Measurements from ENCODE around the gene METAP1D. TPM values are rescaled to one million over a fixed set of nuclear protein-coding genes. Genes with fewer than 3 reads are reported as not detected.

METAP1D gene
- polyA plus RNA-seq (2013, experiment 1 of 2), result 6.1 TPM
- polyA plus RNA-seq (2013, experiment 2 of 2), result 6.3 TPM

DNA sequence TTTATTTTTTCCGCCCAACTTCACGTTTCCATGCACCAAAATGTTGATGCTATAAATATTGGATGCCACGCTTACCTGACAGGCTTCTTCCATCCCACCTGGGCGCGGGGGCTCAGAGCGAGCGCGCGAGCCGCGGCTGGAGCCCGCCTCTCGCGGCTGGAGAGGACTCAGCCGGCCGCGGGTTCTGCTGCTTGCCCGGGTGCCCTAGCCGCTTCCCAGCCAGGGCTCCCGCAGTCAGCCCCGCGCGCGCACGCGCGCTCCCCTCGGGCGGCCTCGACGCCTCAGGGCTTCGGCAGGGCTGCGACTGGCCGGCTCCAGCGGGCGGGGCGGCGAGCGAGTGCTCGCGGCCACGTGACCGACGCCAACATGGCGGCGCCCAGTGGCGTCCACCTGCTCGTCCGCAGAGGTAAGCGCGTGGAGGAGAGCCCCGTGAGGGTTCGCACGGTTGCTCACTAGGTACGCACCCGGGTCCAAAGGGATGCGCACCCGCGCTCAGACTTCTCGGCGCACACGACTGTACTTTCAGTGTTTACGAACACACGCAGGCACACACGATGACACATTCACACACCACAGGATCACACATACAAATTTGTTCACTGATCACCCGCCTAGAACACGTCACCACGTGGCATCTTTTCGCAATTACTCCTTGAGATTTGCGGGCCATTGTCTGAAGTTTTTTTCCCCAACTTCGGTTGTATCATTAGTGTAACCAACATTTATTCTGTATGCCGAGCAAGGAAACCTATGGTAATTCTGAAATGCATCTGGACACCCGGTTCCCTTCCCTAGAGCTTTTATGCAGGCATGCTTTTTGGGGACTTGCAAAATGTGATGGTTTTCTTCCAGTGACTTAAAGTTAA lies at the start of gene METAP1D:
TSS of gene METAP1D (plus strand) at position 350 of the 866 bp plus-strand sequence. CDS start at position 367, 17 bp downstream.
- Histone ChIP-seq H3K9me3 (ENCODE audit: control insufficient read depth, low read length) (no peaks in the 10 kb centered on the region), H3K27ac (ENCODE audit: low read depth, low read length, severe bottlenecking) (peak within 1 kb of the TSS; percentile 16), H3K4me1 (ENCODE audit: control insufficient read depth, insufficient read depth, low read length, poor library complexity, severe bottlenecking) (no peaks in the 10 kb centered on the region), H3K36me3 (ENCODE audit: control insufficient read depth, insufficient read depth, low read length) (no peaks in the 10 kb centered on the region), H3K4me3 (ENCODE audit: extremely low read depth, insufficient read depth, low read length, poor library complexity, severe bottlenecking) (peak within 1 kb of the TSS; percentile 52)
- WGBS, 2 experiments (ENCODE audit: insufficient coverage in 2 of 2), result 0% methylated on average over 61 to 63 of the region's 73 CpGs

DNA sequence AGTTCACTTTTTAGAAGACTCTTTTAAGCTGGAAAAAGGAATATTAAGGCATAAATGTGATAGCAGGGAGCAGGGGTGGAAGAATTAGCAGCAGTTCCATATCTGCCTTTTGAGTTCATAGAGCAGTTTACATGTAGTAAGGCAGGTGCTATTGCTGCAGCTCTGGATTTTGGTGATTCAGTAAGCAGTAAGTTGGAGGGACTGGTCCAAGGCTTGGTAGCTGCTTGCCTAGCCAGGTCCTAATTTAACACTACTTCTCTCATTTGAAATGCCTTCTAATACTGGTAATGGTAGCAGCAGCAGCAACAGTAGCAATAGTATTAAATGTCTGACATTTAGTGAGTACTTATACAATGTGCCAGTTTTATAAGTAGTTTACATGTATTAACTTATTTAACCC lies 47.5 kb upstream of the METAP1D start:
- Histone ChIP-seq H3K4me1 (ENCODE audit: control insufficient read depth, insufficient read depth, low read length, poor library complexity, severe bottlenecking) (peaks cover 7% of the 10 kb centered on the region), H3K4me3 (ENCODE audit: extremely low read depth, insufficient read depth, low read length, poor library complexity, severe bottlenecking) (no peak overlapping the region), H3K9me3 (ENCODE audit: control insufficient read depth, low read length) (no peaks in the 10 kb centered on the region), H3K27ac (ENCODE audit: low read depth, low read length, severe bottlenecking) (no peak overlapping the region), H3K36me3 (ENCODE audit: control insufficient read depth, insufficient read depth, low read length) (peaks cover 39% of the 10 kb centered on the region)

DNA sequence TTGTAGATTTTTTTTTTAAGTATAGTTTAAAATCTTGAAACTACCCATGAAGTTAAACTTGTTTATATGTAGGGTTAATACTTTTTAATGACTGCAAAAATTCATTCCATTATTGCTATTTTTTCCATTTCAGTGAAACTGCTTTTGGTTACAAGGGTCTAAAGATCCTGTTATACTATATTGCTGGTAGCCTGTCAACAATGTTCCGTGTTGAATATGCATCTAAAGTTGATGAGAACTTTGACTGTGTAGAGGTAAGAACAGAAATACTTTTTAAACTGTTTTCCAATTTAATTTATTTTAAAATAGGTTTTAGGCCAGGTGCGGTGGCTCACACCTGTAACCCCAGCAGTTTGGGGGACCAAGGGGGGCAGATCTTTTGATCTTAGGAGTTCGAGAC lies 47.0 kb upstream of the METAP1D start:
- Histone ChIP-seq H3K4me3 (ENCODE audit: extremely low read depth, insufficient read depth, low read length, poor library complexity, severe bottlenecking) (no peak overlapping the region), H3K36me3 (ENCODE audit: control insufficient read depth, insufficient read depth, low read length) (peaks cover 34% of the 10 kb centered on the region), H3K9me3 (ENCODE audit: control insufficient read depth, low read length) (no peaks in the 10 kb centered on the region), H3K4me1 (ENCODE audit: control insufficient read depth, insufficient read depth, low read length, poor library complexity, severe bottlenecking) (peaks cover 7% of the 10 kb centered on the region), H3K27ac (ENCODE audit: low read depth, low read length, severe bottlenecking) (no peak overlapping the region)
- WGBS, 2 experiments (ENCODE audit: insufficient coverage in 2 of 2), result 100% methylated on average over 1 of the region's 3 CpGs; no CpG with 5 or more reads in 1 of the 2 experiments

DNA sequence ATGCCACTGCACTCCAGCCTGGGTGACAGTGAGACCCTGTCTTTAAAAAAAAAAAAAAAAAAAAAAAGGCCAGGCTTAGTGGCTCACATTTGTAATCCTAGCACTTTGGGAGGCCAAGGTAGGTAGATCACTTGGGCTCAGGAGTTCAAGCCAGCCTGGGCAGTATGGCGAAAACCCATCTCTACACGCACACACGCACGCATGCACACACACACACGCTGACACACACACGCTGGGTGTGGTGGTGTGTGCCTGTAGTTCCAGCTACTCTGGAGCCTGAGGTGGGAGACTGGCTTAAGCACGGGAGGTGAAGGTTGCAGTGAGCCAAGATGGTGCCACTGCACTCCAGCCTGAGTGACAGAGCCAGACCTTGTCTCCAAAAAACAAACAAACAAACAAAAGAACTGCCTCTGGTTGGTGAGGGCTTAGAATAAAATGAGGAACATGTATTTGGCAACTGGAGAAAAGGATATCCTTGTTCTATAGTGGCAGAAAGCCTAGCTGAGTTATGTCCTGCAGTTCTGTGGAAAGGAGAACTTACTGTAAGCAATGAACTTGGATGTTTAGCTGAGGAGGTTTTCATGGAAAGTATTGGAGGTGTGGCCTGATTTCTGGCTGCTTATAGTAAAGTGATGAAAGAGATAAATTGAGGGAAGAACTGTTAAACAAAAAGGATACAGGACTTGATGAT lies 43.5 kb upstream of the METAP1D start:
- Histone ChIP-seq H3K27ac (ENCODE audit: low read depth, low read length, severe bottlenecking) (peak overlapping the region; percentile 23), H3K4me3 (ENCODE audit: extremely low read depth, insufficient read depth, low read length, poor library complexity, severe bottlenecking) (no peak overlapping the region), H3K4me1 (ENCODE audit: control insufficient read depth, insufficient read depth, low read length, poor library complexity, severe bottlenecking) (peaks cover 7% of the 10 kb centered on the region), H3K36me3 (ENCODE audit: control insufficient read depth, insufficient read depth, low read length) (peaks cover 18% of the 10 kb centered on the region), H3K9me3 (ENCODE audit: control insufficient read depth, low read length) (no peaks in the 10 kb centered on the region)
- 92 to 97% methylated on average over 4 to 5 of the region's 7 CpGs for WGBS, 2 experiments (ENCODE audit: insufficient coverage in 2 of 2)

- peak overlapping the region; percentile 23 for H3K27ac ChIP-seq (ENCODE audit: low read depth, low read length, severe bottlenecking)
- no peak overlapping the region for H3K4me3 ChIP-seq (ENCODE audit: extremely low read depth, insufficient read depth, low read length, poor library complexity, severe bottlenecking)
- 89 to 100% methylated on average over 2 of the region's 2 CpGs for WGBS, 2 experiments (ENCODE audit: insufficient coverage in 2 of 2)
- H3K36me3 ChIP-seq (ENCODE audit: control insufficient read depth, insufficient read depth, low read length), result peaks cover 18% of the 10 kb centered on the region
- no peaks in the 10 kb centered on the region for H3K9me3 ChIP-seq (ENCODE audit: control insufficient read depth, low read length)
- H3K4me1 ChIP-seq (ENCODE audit: control insufficient read depth, insufficient read depth, low read length, poor library complexity, severe bottlenecking), result peaks cover 7% of the 10 kb centered on the region
These were observed 42.7 kb upstream of the METAP1D start for GRCh38 chr2:171957061-171957460.

DNA sequence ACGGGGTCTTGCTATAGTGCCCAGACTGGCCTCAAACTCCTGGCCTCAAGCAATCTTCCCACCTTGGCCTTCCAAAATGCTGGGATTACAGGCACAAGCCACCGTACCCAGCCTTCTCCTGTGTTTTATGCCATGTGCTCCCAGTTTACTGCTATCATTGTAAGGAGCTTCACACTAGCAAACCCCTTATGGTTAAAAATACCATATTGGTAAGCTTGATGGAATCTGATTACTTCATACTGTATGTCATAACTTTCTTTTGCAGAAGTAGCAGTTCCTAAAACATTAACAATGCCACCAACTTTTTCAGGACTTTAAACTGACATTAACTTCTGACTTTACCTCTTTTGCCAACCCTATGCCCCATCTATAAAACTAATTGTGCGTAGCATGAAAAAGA lies 41.3 kb upstream of the METAP1D start:
- no peak overlapping the region for H3K27ac ChIP-seq (ENCODE audit: low read depth, low read length, severe bottlenecking)
- H3K36me3 ChIP-seq (ENCODE audit: control insufficient read depth, insufficient read depth, low read length), result peaks cover 13% of the 10 kb centered on the region
- H3K4me1 ChIP-seq (ENCODE audit: control insufficient read depth, insufficient read depth, low read length, poor library complexity, severe bottlenecking), result peaks cover 7% of the 10 kb centered on the region
- WGBS, 2 experiments (ENCODE audit: insufficient coverage in 2 of 2), result 100% methylated on average over 1 to 2 of the region's 3 CpGs
- no peaks in the 10 kb centered on the region for H3K9me3 ChIP-seq (ENCODE audit: control insufficient read depth, low read length)
- no peak overlapping the region for H3K4me3 ChIP-seq (ENCODE audit: extremely low read depth, insufficient read depth, low read length, poor library complexity, severe bottlenecking)

DNA sequence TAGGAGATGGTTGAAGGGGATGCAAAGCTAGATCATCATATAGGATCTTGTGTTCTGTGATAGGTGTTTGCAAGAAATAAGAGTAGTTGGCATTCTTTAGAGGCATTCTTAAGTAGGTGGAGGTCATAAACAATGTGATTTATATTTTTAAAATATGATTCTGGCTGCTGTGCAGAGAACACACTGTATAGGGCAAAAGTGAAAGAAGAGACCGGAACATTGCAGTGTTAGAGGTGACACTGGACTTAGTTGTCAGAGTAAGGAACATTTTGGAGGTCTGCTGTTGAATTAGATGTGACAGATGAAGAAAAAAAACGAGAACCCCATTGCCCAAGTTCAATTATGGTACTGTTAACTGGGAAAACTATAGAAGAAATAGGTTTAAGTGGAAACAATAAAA lies 39.8 kb upstream of the METAP1D start:
- Histone ChIP-seq H3K27ac (ENCODE audit: low read depth, low read length, severe bottlenecking) (no peak overlapping the region), H3K4me1 (ENCODE audit: control insufficient read depth, insufficient read depth, low read length, poor library complexity, severe bottlenecking) (peaks cover 7% of the 10 kb centered on the region), H3K4me3 (ENCODE audit: extremely low read depth, insufficient read depth, low read length, poor library complexity, severe bottlenecking) (no peak overlapping the region), H3K36me3 (ENCODE audit: control insufficient read depth, insufficient read depth, low read length) (peaks cover 9% of the 10 kb centered on the region), H3K9me3 (ENCODE audit: control insufficient read depth, low read length) (no peaks in the 10 kb centered on the region)
- 100% methylated on average over 1 of the region's 2 CpGs for WGBS, 2 experiments (ENCODE audit: insufficient coverage in 2 of 2)

DNA sequence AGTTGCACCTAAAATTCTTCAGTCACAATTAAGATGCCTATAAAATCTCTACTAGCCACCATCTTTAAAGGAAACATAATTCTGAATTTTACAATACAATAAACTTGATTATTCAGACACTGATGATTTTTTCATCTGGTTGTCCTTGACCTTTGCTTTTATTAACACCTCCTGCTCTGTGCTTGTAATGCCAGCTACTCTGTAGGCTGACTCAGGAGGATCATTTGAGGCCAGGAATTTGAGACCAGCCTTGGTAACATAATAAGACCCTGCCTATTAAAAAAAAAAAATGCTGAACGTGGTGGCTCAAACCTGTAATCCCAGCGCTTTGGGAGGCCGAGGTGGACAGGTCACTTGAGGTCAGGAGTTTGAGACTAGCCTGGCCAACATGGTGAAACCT lies 39.2 kb upstream of the METAP1D start:
- Histone ChIP-seq H3K9me3 (ENCODE audit: control insufficient read depth, low read length) (no peaks in the 10 kb centered on the region), H3K4me1 (ENCODE audit: control insufficient read depth, insufficient read depth, low read length, poor library complexity, severe bottlenecking) (peaks cover 7% of the 10 kb centered on the region), H3K36me3 (ENCODE audit: control insufficient read depth, insufficient read depth, low read length) (peaks cover 5% of the 10 kb centered on the region), H3K4me3 (ENCODE audit: extremely low read depth, insufficient read depth, low read length, poor library complexity, severe bottlenecking) (no peak overlapping the region), H3K27ac (ENCODE audit: low read depth, low read length, severe bottlenecking) (no peak overlapping the region)
- 90 to 100% methylated on average over 2 to 3 of the region's 3 CpGs for WGBS, 2 experiments (ENCODE audit: insufficient coverage in 2 of 2)

GRCh38 chr2:171963198-171963597 lies 36.6 kb upstream of the METAP1D start:
- H3K36me3 ChIP-seq (ENCODE audit: control insufficient read depth, insufficient read depth, low read length), result peaks cover 10% of the 10 kb centered on the region
- H3K4me3 ChIP-seq (ENCODE audit: extremely low read depth, insufficient read depth, low read length, poor library complexity, severe bottlenecking), result no peak overlapping the region
- H3K4me1 ChIP-seq (ENCODE audit: control insufficient read depth, insufficient read depth, low read length, poor library complexity, severe bottlenecking), result no peaks in the 10 kb centered on the region
- WGBS, 2 experiments (ENCODE audit: insufficient coverage in 2 of 2), result 89 to 90% methylated on average over 1 of the region's 2 CpGs
- no peak overlapping the region for H3K27ac ChIP-seq (ENCODE audit: low read depth, low read length, severe bottlenecking)
- H3K9me3 ChIP-seq (ENCODE audit: control insufficient read depth, low read length), result no peaks in the 10 kb centered on the region

DNA sequence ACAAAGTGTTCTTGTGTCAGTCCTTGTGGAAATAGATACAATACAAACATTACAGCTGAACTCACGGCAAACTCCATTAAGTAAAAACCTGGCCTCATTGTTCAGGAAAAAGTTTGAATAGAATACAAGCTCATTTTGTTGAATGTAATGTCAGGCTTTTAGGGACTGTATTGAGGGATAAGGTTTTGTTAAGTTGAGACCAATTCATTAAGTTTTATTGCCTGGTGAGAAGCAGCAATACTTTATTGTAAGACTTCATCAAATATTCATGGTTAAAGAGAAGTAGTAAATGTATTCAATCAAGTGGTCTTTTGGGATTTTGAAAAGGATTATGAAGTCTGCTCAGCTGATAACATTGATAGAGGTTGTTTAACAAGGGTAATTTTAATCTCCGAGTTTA lies 35.4 kb upstream of the METAP1D start:
- Histone ChIP-seq H3K4me3 (ENCODE audit: extremely low read depth, insufficient read depth, low read length, poor library complexity, severe bottlenecking) (no peak overlapping the region), H3K4me1 (ENCODE audit: control insufficient read depth, insufficient read depth, low read length, poor library complexity, severe bottlenecking) (no peaks in the 10 kb centered on the region), H3K36me3 (ENCODE audit: control insufficient read depth, insufficient read depth, low read length) (peaks cover 16% of the 10 kb centered on the region), H3K27ac (ENCODE audit: low read depth, low read length, severe bottlenecking) (no peak overlapping the region), H3K9me3 (ENCODE audit: control insufficient read depth, low read length) (no peaks in the 10 kb centered on the region)
- WGBS, 2 experiments (ENCODE audit: insufficient coverage in 2 of 2), result no CpG with 5 or more reads among the region's 2 CpGs

GRCh38 chr2:171965238-171965637 lies 34.5 kb upstream of the METAP1D start:
- no peak overlapping the region for H3K27ac ChIP-seq (ENCODE audit: low read depth, low read length, severe bottlenecking)
- H3K9me3 ChIP-seq (ENCODE audit: control insufficient read depth, low read length), result no peaks in the 10 kb centered on the region
- 100% methylated on average over 1 of the region's 3 CpGs; no CpG with 5 or more reads in 1 of the 2 experiments for WGBS, 2 experiments (ENCODE audit: insufficient coverage in 2 of 2)
- H3K36me3 ChIP-seq (ENCODE audit: control insufficient read depth, insufficient read depth, low read length), result peaks cover 21% of the 10 kb centered on the region
- no peak overlapping the region for H3K4me3 ChIP-seq (ENCODE audit: extremely low read depth, insufficient read depth, low read length, poor library complexity, severe bottlenecking)
- no peaks in the 10 kb centered on the region for H3K4me1 ChIP-seq (ENCODE audit: control insufficient read depth, insufficient read depth, low read length, poor library complexity, severe bottlenecking)
